GM20000 (cell line): ENCODE data around the gene PPP1CC.
"Not testable (repeated sequence)": the region's sequence is repeated elsewhere in the genome, so short reads cannot be mapped to it uniquely, and the experiment has no call there.

Source experiments
- DNase-seq: peaks from one replicate; pipeline ENCODE4 v3.0.0; 2012; ENCODE audit warnings: low spot score
- TF ChIP-seq, protein P1 (sequence below): IDR thresholded peaks from 2 replicates; pipeline ENCODE4 v1.5.1; 2012; ENCODE audit warnings: mild to moderate bottlenecking, control low read depth; ENCODE audit errors: extremely low read depth, missing control alignments

The PPP1CC gene

GRCh38 chr12:110766311-110767154 is 23.8 kb upstream of the PPP1CC start:
- no peak for DNase-seq
- TF ChIP-seq, protein P1, sequence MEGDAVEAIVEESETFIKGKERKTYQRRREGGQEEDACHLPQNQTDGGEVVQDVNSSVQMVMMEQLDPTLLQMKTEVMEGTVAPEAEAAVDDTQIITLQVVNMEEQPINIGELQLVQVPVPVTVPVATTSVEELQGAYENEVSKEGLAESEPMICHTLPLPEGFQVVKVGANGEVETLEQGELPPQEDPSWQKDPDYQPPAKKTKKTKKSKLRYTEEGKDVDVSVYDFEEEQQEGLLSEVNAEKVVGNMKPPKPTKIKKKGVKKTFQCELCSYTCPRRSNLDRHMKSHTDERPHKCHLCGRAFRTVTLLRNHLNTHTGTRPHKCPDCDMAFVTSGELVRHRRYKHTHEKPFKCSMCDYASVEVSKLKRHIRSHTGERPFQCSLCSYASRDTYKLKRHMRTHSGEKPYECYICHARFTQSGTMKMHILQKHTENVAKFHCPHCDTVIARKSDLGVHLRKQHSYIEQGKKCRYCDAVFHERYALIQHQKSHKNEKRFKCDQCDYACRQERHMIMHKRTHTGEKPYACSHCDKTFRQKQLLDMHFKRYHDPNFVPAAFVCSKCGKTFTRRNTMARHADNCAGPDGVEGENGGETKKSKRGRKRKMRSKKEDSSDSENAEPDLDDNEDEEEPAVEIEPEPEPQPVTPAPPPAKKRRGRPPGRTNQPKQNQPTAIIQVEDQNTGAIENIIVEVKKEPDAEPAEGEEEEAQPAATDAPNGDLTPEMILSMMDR, result no peak

DNA sequence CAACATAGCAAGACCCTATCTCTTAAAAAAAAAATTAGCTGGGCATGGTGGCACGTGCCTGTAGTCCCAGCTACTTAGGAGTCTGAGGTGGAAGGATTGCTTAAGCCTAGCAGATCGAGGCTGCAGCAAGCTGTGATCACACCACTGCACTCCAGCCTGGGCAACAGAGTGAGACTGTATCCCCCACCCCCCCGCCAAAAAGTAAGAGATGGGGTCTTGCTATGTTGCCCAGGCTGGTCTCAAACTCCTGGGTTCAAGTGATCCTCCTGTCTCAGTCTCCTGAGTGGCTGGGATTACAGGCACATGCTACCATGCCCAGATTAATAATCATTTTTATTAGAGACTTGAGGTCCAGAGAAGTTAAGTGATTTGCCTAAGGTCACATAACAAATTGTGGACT is 22.9 kb upstream of the PPP1CC start:
- not testable (repeated sequence) for DNase-seq

DNA sequence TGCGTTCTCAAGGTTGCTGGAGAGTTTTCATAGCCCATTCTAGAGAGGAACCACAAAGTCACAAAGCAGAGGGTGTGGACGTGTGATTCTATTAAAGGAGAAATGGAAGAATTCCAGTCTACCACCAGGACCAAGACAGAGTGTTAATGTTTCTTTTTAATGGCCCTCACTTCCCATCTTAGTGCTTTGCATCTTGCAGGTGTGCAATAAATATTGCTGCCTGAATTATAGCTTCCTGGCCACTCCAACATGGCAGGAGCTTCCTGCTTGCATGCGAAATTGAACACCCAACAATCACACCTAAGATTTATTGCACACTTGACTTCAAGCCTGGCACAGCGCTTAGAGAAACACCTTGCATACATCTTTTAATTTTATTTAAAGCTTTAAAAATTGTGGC is 22.4 kb upstream of the PPP1CC start:
- no peak for DNase-seq
- TF ChIP-seq, protein P1, result no peak

GRCh38 chr12:110763583-110763982 is 20.9 kb upstream of the PPP1CC start:
- no peak for DNase-seq
- TF ChIP-seq, protein P1, result no peak

DNA sequence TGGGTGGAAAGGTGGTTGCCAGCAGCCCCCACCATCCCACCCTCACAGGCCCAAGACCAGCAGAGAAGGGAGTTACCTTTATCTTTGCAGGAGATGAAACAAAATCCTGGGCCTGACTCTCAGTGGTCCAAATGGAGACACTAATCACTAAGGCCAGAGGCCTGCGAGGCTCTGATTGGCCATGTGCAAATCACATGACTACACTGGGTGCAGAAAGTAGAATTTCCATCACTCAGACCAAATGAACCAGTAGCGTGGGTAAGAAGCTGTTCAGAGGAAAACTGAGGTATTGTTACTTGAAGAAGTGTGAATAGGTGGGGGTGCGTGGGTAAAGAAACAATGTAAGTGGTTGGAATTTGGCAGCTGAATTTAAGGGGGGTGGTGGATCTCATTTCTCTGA is 20.2 kb upstream of the PPP1CC start:
- no peak for DNase-seq
- TF ChIP-seq, protein P1, result no peak

DNA sequence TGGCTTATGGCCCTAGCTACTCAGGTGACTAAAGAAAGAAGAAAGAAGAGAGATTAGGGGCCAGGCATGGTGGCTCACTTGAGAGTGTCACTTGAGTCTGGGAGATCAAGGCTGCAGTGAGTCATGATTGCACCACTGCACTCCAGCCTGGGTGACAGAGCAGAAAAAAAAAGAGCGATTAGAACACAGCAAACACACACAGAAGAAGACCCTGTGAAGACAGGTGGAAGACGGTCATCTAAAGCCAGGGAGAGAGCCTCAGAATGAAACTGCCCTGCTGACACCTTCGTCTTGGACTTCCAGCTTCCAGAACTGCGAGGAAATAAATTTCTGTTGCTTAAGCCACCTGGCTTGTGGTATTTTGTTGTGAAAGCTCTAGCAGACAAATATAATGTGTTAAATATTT is 17.5 kb upstream of the PPP1CC start:
- no peak for DNase-seq
- TF ChIP-seq, protein P1, result no peak

DNA sequence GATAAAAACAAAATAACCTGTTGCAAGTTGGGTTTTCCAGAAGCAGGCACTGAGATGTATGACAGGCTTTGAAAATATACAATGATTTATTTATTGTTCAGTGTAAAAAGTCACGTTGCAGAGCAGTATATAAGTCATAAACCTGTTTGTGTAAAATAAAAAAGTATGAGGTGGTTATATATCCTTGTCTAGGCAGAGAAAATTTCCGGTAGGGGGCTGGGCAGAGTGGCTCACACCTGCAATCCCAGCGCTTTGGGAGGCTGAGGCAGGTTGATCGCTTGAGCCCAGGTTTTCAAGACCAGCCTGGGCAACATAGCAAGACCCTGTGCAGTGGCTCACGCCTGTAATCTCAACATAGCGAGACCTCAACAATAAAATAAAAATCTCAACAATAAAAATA is 16.2 kb upstream of the PPP1CC start:
- DNase-seq, result no peak
- TF ChIP-seq, protein P1, result no peak

DNA sequence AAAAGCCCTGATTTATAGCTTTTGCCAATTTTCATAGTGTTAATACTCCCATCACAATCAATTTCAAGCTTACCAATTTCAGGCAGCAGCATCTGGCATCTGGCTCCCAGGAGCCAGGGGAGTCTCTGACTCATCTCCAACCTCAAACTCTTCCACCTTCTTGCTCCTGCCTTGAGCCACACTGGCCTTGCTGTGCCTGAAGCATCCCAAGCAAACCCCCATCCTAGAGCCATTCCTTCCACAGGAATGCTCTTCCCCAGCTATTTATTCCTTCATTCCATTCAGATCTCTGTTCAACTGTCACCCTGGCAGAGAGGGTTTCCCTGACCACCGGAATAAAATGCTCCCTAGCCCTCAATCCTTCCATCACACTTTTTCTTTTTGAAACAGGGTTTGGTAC is 13.9 kb upstream of the PPP1CC start:
- TF ChIP-seq, protein P1, result no peak
- DNase-seq, result no peak
